Fibroblast of skin of right biceps (primary cell): ENCODE results near the gene ALDH1A2.
"Not testable (repeated sequence)": the region's sequence is repeated elsewhere in the genome, so short reads cannot be mapped to it uniquely, and the experiment has no call there.

Experiments used
- DNase-seq: peaks from one replicate; pipeline ENCODE4 v3.0.0-alpha.2; 2013

ALDH1A2 gene

GRCh38 chr15:58065445-58066041, at the start of gene ALDH1A2:
Gene ALDH1A2 (minus strand): TSS chr15:58065711. CDS start chr15:58065650, 61 bp downstream.
- DNase-seq: no peak

GRCh38 chr15:58114812-58115211, 49.3 kb upstream of the ALDH1A2 start:
- DNase-seq: peak; percentile 4

GRCh38 chr15:58114388-58114787, 48.9 kb upstream of the ALDH1A2 start:
- no peak for DNase-seq

GRCh38 chr15:58113358-58113757, 47.8 kb upstream of the ALDH1A2 start:
- DNase-seq: peak; percentile 37

- DNase-seq: no peak
Measured at GRCh38 chr15:58111718-58112104, 46.2 kb upstream of the ALDH1A2 start.

GRCh38 chr15:58110999-58111717, 45.6 kb upstream of the ALDH1A2 start:
- DNase-seq: no peak

- DNase-seq: no peak
Measured at GRCh38 chr15:58109419-58109818, 43.9 kb upstream of the ALDH1A2 start.

GRCh38 chr15:58108117-58108516, 42.6 kb upstream of the ALDH1A2 start:
- no peak for DNase-seq

GRCh38 chr15:58103482-58103881, 38.0 kb upstream of the ALDH1A2 start:
- no peak for DNase-seq

GRCh38 chr15:58096529-58097084, 31.1 kb upstream of the ALDH1A2 start:
- DNase-seq: no peak

- DNase-seq: no peak
Measured at GRCh38 chr15:58095415-58095814, 29.9 kb upstream of the ALDH1A2 start.

- no peak for DNase-seq
Measured at GRCh38 chr15:58087871-58088270, 22.4 kb upstream of the ALDH1A2 start.

- DNase-seq: peak; percentile 53
Measured at GRCh38 chr15:58086491-58086890, 21.0 kb upstream of the ALDH1A2 start.

GRCh38 chr15:58083526-58083925, 18.0 kb upstream of the ALDH1A2 start:
- no peak for DNase-seq

GRCh38 chr15:58081891-58082290, 16.4 kb upstream of the ALDH1A2 start:
- no peak for DNase-seq

- DNase-seq: peak; percentile 25
Measured at GRCh38 chr15:58081456-58081855, 15.9 kb upstream of the ALDH1A2 start.

GRCh38 chr15:58080959-58081358, 15.4 kb upstream of the ALDH1A2 start:
- DNase-seq: not testable (repeated sequence)

- DNase-seq: no peak
Measured at GRCh38 chr15:58080398-58080797, 14.9 kb upstream of the ALDH1A2 start.

GRCh38 chr15:58078591-58078990, 13.1 kb upstream of the ALDH1A2 start:
- no peak for DNase-seq

GRCh38 chr15:58077427-58077826, 11.9 kb upstream of the ALDH1A2 start:
- DNase-seq: no peak

- DNase-seq: no peak
Measured at GRCh38 chr15:58074452-58074851, 8.9 kb upstream of the ALDH1A2 start.

GRCh38 chr15:58070801-58071418, 5.4 kb upstream of the ALDH1A2 start:
- DNase-seq: peak; percentile 66

- DNase-seq: no peak
Measured at GRCh38 chr15:58069008-58069407, 3.5 kb upstream of the ALDH1A2 start.
